ENCODE results near the gene RPS27L.

Gene RPS27L

GRCh38 chr15:63186065-63186464 is 28.8 kb upstream of the RPS27L start:
- Histone ChIP-seq H3K27me3 (ENCODE audit: low read depth, low read length) (no peaks in the 10 kb centered on the region), H3K79me2 (ENCODE audit: low read length) (peaks cover 14% of the 10 kb centered on the region), H3K4me3 (ENCODE audit: low read length) (no peak overlapping the region), H3K27ac (ENCODE audit: low read length) (no peak overlapping the region), H3K9me3 (ENCODE audit: insufficient read depth, low read length) (no peaks in the 10 kb centered on the region), H3K4me2 (ENCODE audit: low read length) (no peak overlapping the region), H3K36me3 (replicated peaks; ENCODE audit: low read depth, low read length) (no peaks in the 10 kb centered on the region), H2AFZ (ENCODE audit: low read depth, low read length) (no peak overlapping the region), H3K4me1 (ENCODE audit: low read length) (peaks cover 21% of the 10 kb centered on the region), H3K9ac (ENCODE audit: low read length) (no peak overlapping the region), H4K20me1 (ENCODE audit: insufficient read depth, low read length) (no peaks in the 10 kb centered on the region)
- TF ChIP-seq EZH2phosphoT487 (IDR thresholded peaks at IDR 0.05; ENCODE audit: low read depth) (no peak), CTCF (IDR thresholded peaks at IDR 0.05; ENCODE audit: low read depth, low read length) (no peak)

GRCh38 chr15:63185206-63185605 is 27.9 kb upstream of the RPS27L start:
- no peak overlapping the region for H3K4me3 ChIP-seq (ENCODE audit: low read length)
- no peak overlapping the region for H3K27ac ChIP-seq (ENCODE audit: low read length)
- no peak for TF ChIP-seq EZH2phosphoT487 (IDR thresholded peaks at IDR 0.05; ENCODE audit: low read depth)
- TF ChIP-seq CTCF (IDR thresholded peaks at IDR 0.05; ENCODE audit: low read depth, low read length): no peak
- no peaks in the 10 kb centered on the region for H3K36me3 ChIP-seq (replicated peaks; ENCODE audit: low read depth, low read length)
- H3K4me1 ChIP-seq (ENCODE audit: low read length): peaks cover 18% of the 10 kb centered on the region
- H3K9me3 ChIP-seq (ENCODE audit: insufficient read depth, low read length): no peaks in the 10 kb centered on the region
- H3K27me3 ChIP-seq (ENCODE audit: low read depth, low read length): no peaks in the 10 kb centered on the region
- no peak overlapping the region for H3K9ac ChIP-seq (ENCODE audit: low read length)
- H3K4me2 ChIP-seq (ENCODE audit: low read length): no peak overlapping the region
- no peaks in the 10 kb centered on the region for H4K20me1 ChIP-seq (ENCODE audit: insufficient read depth, low read length)
- peaks cover 7% of the 10 kb centered on the region for H3K79me2 ChIP-seq (ENCODE audit: low read length)
- H2AFZ ChIP-seq (ENCODE audit: low read depth, low read length): no peak overlapping the region

- Histone ChIP-seq H4K20me1 (ENCODE audit: insufficient read depth, low read length) (no peaks in the 10 kb centered on the region), H3K4me2 (ENCODE audit: low read length) (no peak overlapping the region), H3K79me2 (ENCODE audit: low read length) (no peaks in the 10 kb centered on the region), H3K4me1 (ENCODE audit: low read length) (peaks cover 23% of the 10 kb centered on the region), H2AFZ (ENCODE audit: low read depth, low read length) (no peak overlapping the region), H3K9me3 (ENCODE audit: insufficient read depth, low read length) (no peaks in the 10 kb centered on the region), H3K27me3 (ENCODE audit: low read depth, low read length) (no peaks in the 10 kb centered on the region), H3K9ac (ENCODE audit: low read length) (no peak overlapping the region), H3K4me3 (ENCODE audit: low read length) (no peak overlapping the region), H3K36me3 (replicated peaks; ENCODE audit: low read depth, low read length) (no peaks in the 10 kb centered on the region), H3K27ac (ENCODE audit: low read length) (no peak overlapping the region)
- TF ChIP-seq CTCF (IDR thresholded peaks at IDR 0.05; ENCODE audit: low read depth, low read length) (no peak), EZH2phosphoT487 (IDR thresholded peaks at IDR 0.05; ENCODE audit: low read depth) (no peak)
Observed at GRCh38 chr15:63181648-63182047, 24.4 kb upstream of the RPS27L start.

GRCh38 chr15:63180746-63181145 is 23.5 kb upstream of the RPS27L start:
- H4K20me1 ChIP-seq (ENCODE audit: insufficient read depth, low read length): no peaks in the 10 kb centered on the region
- no peaks in the 10 kb centered on the region for H3K36me3 ChIP-seq (replicated peaks; ENCODE audit: low read depth, low read length)
- H3K9ac ChIP-seq (ENCODE audit: low read length): no peak overlapping the region
- H3K9me3 ChIP-seq (ENCODE audit: insufficient read depth, low read length): no peaks in the 10 kb centered on the region
- H3K4me2 ChIP-seq (ENCODE audit: low read length): no peak overlapping the region
- H3K79me2 ChIP-seq (ENCODE audit: low read length): no peaks in the 10 kb centered on the region
- H3K27me3 ChIP-seq (ENCODE audit: low read depth, low read length): no peaks in the 10 kb centered on the region
- TF ChIP-seq CTCF (IDR thresholded peaks at IDR 0.05; ENCODE audit: low read depth, low read length) (no peak), EZH2phosphoT487 (IDR thresholded peaks at IDR 0.05; ENCODE audit: low read depth) (no peak)
- no peak overlapping the region for H3K4me3 ChIP-seq (ENCODE audit: low read length)
- H3K4me1 ChIP-seq (ENCODE audit: low read length): peaks cover 23% of the 10 kb centered on the region
- no peak overlapping the region for H3K27ac ChIP-seq (ENCODE audit: low read length)
- no peak overlapping the region for H2AFZ ChIP-seq (ENCODE audit: low read depth, low read length)
